ENCODE results near the gene PSAT1. TPM values are rescaled to one million over a fixed set of nuclear protein-coding genes. Genes with fewer than 3 reads are reported as not detected.

Gene PSAT1
- total and polyA plus RNA-seq, 2 of the 13 experiments (the other 11 are each of a cell fraction or from before 2014, with no cell fraction given), result 135 to 229 TPM

DNA sequence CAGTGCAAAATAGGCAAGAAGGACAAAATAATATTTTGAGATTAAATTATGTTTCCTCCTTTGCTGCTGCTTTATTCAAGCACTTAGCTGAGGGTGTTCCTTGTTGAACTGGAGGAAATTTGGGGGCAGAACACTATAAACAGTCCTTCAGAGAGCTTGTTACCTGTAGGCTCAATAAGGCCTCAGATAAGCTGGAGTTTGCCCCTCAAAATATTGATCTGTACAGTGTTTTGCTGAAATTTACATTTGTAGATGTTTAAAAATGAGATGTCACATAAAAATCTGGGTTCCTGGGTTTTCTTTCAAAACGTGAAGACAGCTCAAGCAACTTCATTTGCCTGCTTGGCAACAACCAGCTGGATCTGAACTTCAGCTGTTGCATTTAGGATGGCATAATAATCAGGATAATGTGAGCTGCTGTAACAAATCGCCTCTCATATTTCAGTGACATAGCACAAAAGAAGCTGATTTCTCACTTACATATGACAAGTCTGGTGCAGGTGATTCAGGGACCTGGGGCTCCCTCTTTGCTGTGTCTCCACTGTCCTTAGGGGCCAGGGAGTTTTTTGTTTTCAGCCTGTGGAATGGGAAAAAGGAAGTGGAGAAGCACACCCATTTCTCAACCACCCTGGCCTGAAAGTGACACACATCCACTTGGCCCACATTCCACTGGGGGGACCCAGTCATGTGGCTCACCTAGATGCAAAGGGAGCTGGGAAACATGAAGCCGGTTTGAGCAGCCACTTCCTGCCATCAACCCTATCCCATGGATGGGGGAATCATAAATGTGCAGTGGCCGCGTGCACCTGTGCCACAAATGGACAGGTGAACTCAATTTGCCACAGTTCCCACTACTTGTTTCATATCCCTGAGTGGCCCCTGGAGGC, 2.4 kb upstream of the PSAT1 start (continued):
- TF ChIP-seq ZFP62 (CRISPR knock-in tag; IDR thresholded peaks at IDR 0.05) (no peak), ZFP36L1 (CRISPR knock-in tag; IDR thresholded peaks at IDR 0.05) (no peak), SMAD3 (CRISPR knock-in tag; IDR thresholded peaks at IDR 0.05) (peak; percentile 51; the same call in 1 of the 2 replicates), RFXAP (CRISPR knock-in tag; IDR thresholded peaks at IDR 0.05; ENCODE audit: borderline replicate concordance) (no peak), HOXA3 (CRISPR knock-in tag; IDR thresholded peaks at IDR 0.05) (peak; percentile 32; the same call in 1 of the 2 replicates), ZNF841 (CRISPR knock-in tag; IDR thresholded peaks at IDR 0.05; ENCODE audit: borderline replicate concordance) (no peak), FOXP1 (IDR thresholded peaks at IDR 0.05) (no peak), FOXP1 (CRISPR knock-in tag; IDR thresholded peaks at IDR 0.05) (no peak), RFXANK (CRISPR knock-in tag; IDR thresholded peaks at IDR 0.05) (no peak), ZNF143 (CRISPR knock-in tag; IDR thresholded peaks at IDR 0.05) (peak; percentile 60), TCF7 (IDR thresholded peaks at IDR 0.05; ENCODE audit: low read depth) (no peak), ZNF446 (CRISPR knock-in tag; IDR thresholded peaks at IDR 0.05) (no peak), AGO2 (optimal IDR thresholded peaks at IDR 0.05; ENCODE audit: low read depth, low read length) (no peak), ZNF34 (CRISPR knock-in tag; IDR thresholded peaks at IDR 0.05; ENCODE audit: borderline replicate concordance) (no peak), CBX2 (IDR thresholded peaks at IDR 0.05; ENCODE audit: low read depth, low read length) (no peak), CBX2 (CRISPR knock-in tag; IDR thresholded peaks at IDR 0.05; ENCODE audit: low read depth) (no peak), ZNF329 (CRISPR knock-in tag; IDR thresholded peaks at IDR 0.05; ENCODE audit: low read depth) (no peak)
- TF ChIP-seq, protein P1, sequence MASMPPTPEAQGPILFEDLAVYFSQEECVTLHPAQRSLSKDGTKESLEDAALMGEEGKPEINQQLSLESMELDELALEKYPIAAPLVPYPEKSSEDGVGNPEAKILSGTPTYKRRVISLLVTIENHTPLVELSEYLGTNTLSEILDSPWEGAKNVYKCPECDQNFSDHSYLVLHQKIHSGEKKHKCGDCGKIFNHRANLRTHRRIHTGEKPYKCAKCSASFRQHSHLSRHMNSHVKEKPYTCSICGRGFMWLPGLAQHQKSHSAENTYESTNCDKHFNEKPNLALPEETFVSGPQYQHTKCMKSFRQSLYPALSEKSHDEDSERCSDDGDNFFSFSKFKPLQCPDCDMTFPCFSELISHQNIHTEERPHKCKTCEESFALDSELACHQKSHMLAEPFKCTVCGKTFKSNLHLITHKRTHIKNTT (CRISPR knock-in tag; IDR thresholded peaks at IDR 0.05), result no peak
- TF ChIP-seq, protein P2, sequence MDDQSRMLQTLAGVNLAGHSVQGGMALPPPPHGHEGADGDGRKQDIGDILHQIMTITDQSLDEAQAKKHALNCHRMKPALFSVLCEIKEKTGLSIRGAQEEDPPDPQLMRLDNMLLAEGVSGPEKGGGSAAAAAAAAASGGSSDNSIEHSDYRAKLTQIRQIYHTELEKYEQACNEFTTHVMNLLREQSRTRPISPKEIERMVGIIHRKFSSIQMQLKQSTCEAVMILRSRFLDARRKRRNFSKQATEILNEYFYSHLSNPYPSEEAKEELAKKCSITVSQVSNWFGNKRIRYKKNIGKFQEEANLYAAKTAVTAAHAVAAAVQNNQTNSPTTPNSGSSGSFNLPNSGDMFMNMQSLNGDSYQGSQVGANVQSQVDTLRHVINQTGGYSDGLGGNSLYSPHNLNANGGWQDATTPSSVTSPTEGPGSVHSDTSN (CRISPR knock-in tag; IDR thresholded peaks at IDR 0.05; ENCODE audit: borderline replicate concordance), result no peak
- TF ChIP-seq, protein P3, sequence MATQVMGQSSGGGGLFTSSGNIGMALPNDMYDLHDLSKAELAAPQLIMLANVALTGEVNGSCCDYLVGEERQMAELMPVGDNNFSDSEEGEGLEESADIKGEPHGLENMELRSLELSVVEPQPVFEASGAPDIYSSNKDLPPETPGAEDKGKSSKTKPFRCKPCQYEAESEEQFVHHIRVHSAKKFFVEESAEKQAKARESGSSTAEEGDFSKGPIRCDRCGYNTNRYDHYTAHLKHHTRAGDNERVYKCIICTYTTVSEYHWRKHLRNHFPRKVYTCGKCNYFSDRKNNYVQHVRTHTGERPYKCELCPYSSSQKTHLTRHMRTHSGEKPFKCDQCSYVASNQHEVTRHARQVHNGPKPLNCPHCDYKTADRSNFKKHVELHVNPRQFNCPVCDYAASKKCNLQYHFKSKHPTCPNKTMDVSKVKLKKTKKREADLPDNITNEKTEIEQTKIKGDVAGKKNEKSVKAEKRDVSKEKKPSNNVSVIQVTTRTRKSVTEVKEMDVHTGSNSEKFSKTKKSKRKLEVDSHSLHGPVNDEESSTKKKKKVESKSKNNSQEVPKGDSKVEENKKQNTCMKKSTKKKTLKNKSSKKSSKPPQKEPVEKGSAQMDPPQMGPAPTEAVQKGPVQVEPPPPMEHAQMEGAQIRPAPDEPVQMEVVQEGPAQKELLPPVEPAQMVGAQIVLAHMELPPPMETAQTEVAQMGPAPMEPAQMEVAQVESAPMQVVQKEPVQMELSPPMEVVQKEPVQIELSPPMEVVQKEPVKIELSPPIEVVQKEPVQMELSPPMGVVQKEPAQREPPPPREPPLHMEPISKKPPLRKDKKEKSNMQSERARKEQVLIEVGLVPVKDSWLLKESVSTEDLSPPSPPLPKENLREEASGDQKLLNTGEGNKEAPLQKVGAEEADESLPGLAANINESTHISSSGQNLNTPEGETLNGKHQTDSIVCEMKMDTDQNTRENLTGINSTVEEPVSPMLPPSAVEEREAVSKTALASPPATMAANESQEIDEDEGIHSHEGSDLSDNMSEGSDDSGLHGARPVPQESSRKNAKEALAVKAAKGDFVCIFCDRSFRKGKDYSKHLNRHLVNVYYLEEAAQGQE (IDR thresholded peaks at IDR 0.05; ENCODE audit: borderline replicate concordance in 1 of 2, low read depth in 1 of 2, low read length in 2 of 2), result no peak
- TF ChIP-seq, protein P4, sequence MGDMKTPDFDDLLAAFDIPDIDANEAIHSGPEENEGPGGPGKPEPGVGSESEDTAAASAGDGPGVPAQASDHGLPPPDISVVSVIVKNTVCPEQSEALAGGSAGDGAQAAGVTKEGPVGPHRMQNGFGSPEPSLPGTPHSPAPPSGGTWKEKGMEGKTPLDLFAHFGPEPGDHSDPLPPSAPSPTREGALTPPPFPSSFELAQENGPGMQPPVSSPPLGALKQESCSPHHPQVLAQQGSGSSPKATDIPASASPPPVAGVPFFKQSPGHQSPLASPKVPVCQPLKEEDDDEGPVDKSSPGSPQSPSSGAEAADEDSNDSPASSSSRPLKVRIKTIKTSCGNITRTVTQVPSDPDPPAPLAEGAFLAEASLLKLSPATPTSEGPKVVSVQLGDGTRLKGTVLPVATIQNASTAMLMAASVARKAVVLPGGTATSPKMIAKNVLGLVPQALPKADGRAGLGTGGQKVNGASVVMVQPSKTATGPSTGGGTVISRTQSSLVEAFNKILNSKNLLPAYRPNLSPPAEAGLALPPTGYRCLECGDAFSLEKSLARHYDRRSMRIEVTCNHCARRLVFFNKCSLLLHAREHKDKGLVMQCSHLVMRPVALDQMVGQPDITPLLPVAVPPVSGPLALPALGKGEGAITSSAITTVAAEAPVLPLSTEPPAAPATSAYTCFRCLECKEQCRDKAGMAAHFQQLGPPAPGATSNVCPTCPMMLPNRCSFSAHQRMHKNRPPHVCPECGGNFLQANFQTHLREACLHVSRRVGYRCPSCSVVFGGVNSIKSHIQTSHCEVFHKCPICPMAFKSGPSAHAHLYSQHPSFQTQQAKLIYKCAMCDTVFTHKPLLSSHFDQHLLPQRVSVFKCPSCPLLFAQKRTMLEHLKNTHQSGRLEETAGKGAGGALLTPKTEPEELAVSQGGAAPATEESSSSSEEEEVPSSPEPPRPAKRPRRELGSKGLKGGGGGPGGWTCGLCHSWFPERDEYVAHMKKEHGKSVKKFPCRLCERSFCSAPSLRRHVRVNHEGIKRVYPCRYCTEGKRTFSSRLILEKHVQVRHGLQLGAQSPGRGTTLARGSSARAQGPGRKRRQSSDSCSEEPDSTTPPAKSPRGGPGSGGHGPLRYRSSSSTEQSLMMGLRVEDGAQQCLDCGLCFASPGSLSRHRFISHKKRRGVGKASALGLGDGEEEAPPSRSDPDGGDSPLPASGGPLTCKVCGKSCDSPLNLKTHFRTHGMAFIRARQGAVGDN (CRISPR knock-in tag; IDR thresholded peaks at IDR 0.05), result peak; percentile 27; the same call in 1 of the 2 replicates

Data from HepG2 (cell line).